Fibroblast of lung (primary cell): ENCODE data around the gene PLCG2. TPM values are rescaled to one million over a fixed set of nuclear protein-coding genes. Genes with fewer than 3 reads are reported as not detected.
A peak's percentile ranks its signal among the peaks of the same experiment; 100 is the strongest.

Source experiments
- DNase-seq, 2 donors: peaks; one replicate each; pipeline versions ENCODE4 v3.0.0 to v3.0.0-alpha.2; 2010; ENCODE audit warnings: low read depth in 2 of 2
- H2AFZ ChIP-seq: 2 replicates; pipeline ENCODE4 v1.5.1; 2012; ENCODE audit warnings: low read length, control low read depth, inconsistent platforms
- H3K27ac ChIP-seq: 2 replicates; pipeline ENCODE4 v1.5.1; 2011; ENCODE audit warnings: low read length, control low read depth; ENCODE audit not compliant: insufficient read depth
- H3K27me3 ChIP-seq: 2 replicates; pipeline ENCODE4 v1.5.1; 2011; ENCODE audit warnings: mild to moderate bottlenecking, low read length; ENCODE audit not compliant: control insufficient read depth, insufficient read depth
- H3K36me3 ChIP-seq: 2 replicates; pipeline ENCODE4 v1.5.1; 2011; ENCODE audit warnings: low read length; ENCODE audit not compliant: control insufficient read depth, insufficient read depth
- H3K4me1 ChIP-seq: 2 replicates; pipeline ENCODE4 v1.5.1; 2011; ENCODE audit warnings: low read length; ENCODE audit not compliant: control insufficient read depth, insufficient read depth; ENCODE audit errors: extremely low read depth
- H3K4me2 ChIP-seq: 2 replicates; pipeline ENCODE4 v1.5.1; 2011; ENCODE audit warnings: low read length, control low read depth; ENCODE audit not compliant: insufficient read depth; ENCODE audit errors: extremely low read depth
- H3K4me3 ChIP-seq, 4 experiments: fragments of 200-600 bp in 1 of 4; sonication (generic) in 1 of 4; replicated peaks in 1 of 4; 2 replicates each; pipeline ENCODE4 v1.5.1; 2011 to 2016; ENCODE audit warnings: low read length in 4 of 4, low read depth in 3 of 4, mild to moderate bottlenecking in 3 of 4, control low read depth in 2 of 4, inconsistent platforms in 1 of 4, mixed read lengths in 1 of 4; ENCODE audit not compliant: insufficient read depth in 1 of 4; ENCODE audit errors: control extremely low read depth in 1 of 4
- H3K79me2 ChIP-seq: 2 replicates; pipeline ENCODE4 v1.5.1; 2012; ENCODE audit warnings: mild to moderate bottlenecking, low read length, inconsistent platforms; ENCODE audit not compliant: control insufficient read depth, insufficient read depth
- H3K9ac ChIP-seq: 2 replicates; pipeline ENCODE4 v1.5.1; 2011; ENCODE audit warnings: mild to moderate bottlenecking, low read length, control low read depth; ENCODE audit not compliant: insufficient read depth
- H3K9me3 ChIP-seq: 2 replicates; pipeline ENCODE4 v1.5.1; 2012; ENCODE audit warnings: low read depth, low read length; ENCODE audit not compliant: control insufficient read depth, insufficient read depth
- H4K20me1 ChIP-seq: 2 replicates; pipeline ENCODE4 v1.5.1; 2011; ENCODE audit warnings: low read length; ENCODE audit not compliant: control insufficient read depth, insufficient read depth; ENCODE audit errors: extremely low read depth
- EZH2 ChIP-seq: IDR thresholded peaks from 2 replicates; pipeline ENCODE4 v1.5.1; 2012; ENCODE audit warnings: low read length, control low read depth, mild to moderate bottlenecking; ENCODE audit errors: missing control alignments
- polyA plus RNA-seq, 2 donors: library from polyadenylated mRNA; depleted of rRNA in 1 of 2; stranded (reverse) in 1 of 2; unstranded in 1 of 2; fragments of >200 nt; gene quantifications; 2 replicates each; pipeline ENCODE4 v1.2.1, GENCODE V29; 2011 to 2012; ENCODE audit warnings: missing spikeins in 1 of 2
- total RNA-seq: library from RNA; depleted of rRNA; stranded (reverse); fragments of >200 nt; gene quantifications from 2 replicates; pipeline ENCODE4 v1.2.1, GENCODE V29; 2014
- TF ChIP-seq, protein P1 (sequence below), 2 donors: IDR thresholded peaks in 1 of 2; conservative IDR thresholded peaks in 1 of 2; 1 replicate in 1 of 2; 2 replicates in 1 of 2; pipeline ENCODE4 v1.5.1; 2011 to 2012; ENCODE audit warnings: low read length in 2 of 2, control low read depth in 1 of 2, inconsistent platforms in 1 of 2, low read depth in 1 of 2, mild to moderate bottlenecking in 1 of 2

The PLCG2 gene
- total and polyA plus RNA-seq, 2 donors (not counting 1 experiment from before 2014, with no cell fraction given), result 0.53 to 0.66 TPM

DNA sequence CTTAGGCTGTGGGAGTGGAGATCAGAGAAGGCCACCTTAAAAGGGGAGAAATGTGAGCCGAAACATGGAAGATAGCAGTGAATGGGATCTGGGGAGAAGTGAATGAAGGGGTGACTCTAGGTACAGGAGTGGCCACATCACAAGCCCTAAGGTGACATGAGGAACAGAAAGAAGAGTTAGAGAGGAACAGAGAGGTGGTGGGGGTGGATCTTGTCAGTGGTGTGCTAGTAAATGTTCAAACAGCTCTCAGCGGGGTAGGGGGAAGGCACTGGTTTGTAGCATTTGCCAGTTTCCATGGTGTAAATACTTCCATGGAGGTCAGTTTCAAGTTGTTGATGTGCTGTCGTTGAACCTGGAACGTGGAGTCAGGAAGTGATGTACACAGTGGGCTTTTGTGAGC, 141.4 kb downstream of the PLCG2 start:
- H3K9me3 ChIP-seq, result no peaks in the 10 kb centered on the region
- H3K4me3 ChIP-seq, result no peak overlapping the region
- TF ChIP-seq EZH2, result no peak
- TF ChIP-seq, protein P1, sequence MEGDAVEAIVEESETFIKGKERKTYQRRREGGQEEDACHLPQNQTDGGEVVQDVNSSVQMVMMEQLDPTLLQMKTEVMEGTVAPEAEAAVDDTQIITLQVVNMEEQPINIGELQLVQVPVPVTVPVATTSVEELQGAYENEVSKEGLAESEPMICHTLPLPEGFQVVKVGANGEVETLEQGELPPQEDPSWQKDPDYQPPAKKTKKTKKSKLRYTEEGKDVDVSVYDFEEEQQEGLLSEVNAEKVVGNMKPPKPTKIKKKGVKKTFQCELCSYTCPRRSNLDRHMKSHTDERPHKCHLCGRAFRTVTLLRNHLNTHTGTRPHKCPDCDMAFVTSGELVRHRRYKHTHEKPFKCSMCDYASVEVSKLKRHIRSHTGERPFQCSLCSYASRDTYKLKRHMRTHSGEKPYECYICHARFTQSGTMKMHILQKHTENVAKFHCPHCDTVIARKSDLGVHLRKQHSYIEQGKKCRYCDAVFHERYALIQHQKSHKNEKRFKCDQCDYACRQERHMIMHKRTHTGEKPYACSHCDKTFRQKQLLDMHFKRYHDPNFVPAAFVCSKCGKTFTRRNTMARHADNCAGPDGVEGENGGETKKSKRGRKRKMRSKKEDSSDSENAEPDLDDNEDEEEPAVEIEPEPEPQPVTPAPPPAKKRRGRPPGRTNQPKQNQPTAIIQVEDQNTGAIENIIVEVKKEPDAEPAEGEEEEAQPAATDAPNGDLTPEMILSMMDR (conservative IDR thresholded peaks at IDR 0.05 in 1 of 2, IDR thresholded peaks at IDR 0.05 in 1 of 2; ENCODE audit: low read depth in 1 of 2, low read length in 2 of 2), result no peak
- H2AFZ ChIP-seq, result no peak overlapping the region
- no peaks in the 10 kb centered on the region for H3K4me1 ChIP-seq
- H3K27me3 ChIP-seq, result no peaks in the 10 kb centered on the region
- H3K9ac ChIP-seq, result no peak overlapping the region
- H3K27ac ChIP-seq, result no peak overlapping the region
- no peaks in the 10 kb centered on the region for H4K20me1 ChIP-seq
- no peak overlapping the region for H3K4me2 ChIP-seq
- no peaks in the 10 kb centered on the region for H3K36me3 ChIP-seq
- H3K79me2 ChIP-seq, result no peaks in the 10 kb centered on the region
- DNase-seq, result no peak

- no peak for TF ChIP-seq EZH2
- TF ChIP-seq, protein P1 (conservative IDR thresholded peaks at IDR 0.05 in 1 of 2, IDR thresholded peaks at IDR 0.05 in 1 of 2; ENCODE audit: low read depth in 1 of 2, low read length in 2 of 2), result no peak
- Histone ChIP-seq H4K20me1 (no peaks in the 10 kb centered on the region), H3K4me2 (no peak overlapping the region), H3K79me2 (no peaks in the 10 kb centered on the region), H3K27me3 (no peaks in the 10 kb centered on the region), H3K27ac (no peak overlapping the region), H3K4me3 (no peak overlapping the region), H2AFZ (no peak overlapping the region), H3K36me3 (no peaks in the 10 kb centered on the region), H3K9ac (no peak overlapping the region), H3K4me1 (no peaks in the 10 kb centered on the region), H3K9me3 (no peaks in the 10 kb centered on the region)
- DNase-seq, result peak in 1 of 2 donors; percentile 37
Observed at GRCh38 chr16:81921085-81921814, 142.2 kb downstream of the PLCG2 start.

GRCh38 chr16:81921843-81922584, 142.9 kb downstream of the PLCG2 start:
- no peaks in the 10 kb centered on the region for H4K20me1 ChIP-seq

More at GRCh38 chr16:81921843-81922584, 142.9 kb downstream of the PLCG2 start:
- H3K36me3 ChIP-seq, result no peaks in the 10 kb centered on the region
- DNase-seq, result no peak
- no peak overlapping the region for H3K27ac ChIP-seq
- no peak overlapping the region for H3K4me3 ChIP-seq
- no peak for TF ChIP-seq EZH2
- TF ChIP-seq, protein P1 (conservative IDR thresholded peaks at IDR 0.05 in 1 of 2, IDR thresholded peaks at IDR 0.05 in 1 of 2; ENCODE audit: low read depth in 1 of 2, low read length in 2 of 2), result no peak
- no peak overlapping the region for H3K9ac ChIP-seq
- H3K4me1 ChIP-seq, result no peaks in the 10 kb centered on the region
- no peak overlapping the region for H3K4me2 ChIP-seq
- no peaks in the 10 kb centered on the region for H3K27me3 ChIP-seq
- no peaks in the 10 kb centered on the region for H3K9me3 ChIP-seq
- H2AFZ ChIP-seq, result no peak overlapping the region
- H3K79me2 ChIP-seq, result no peaks in the 10 kb centered on the region
